H9 (cell line): ENCODE measurements around the gene TUG1. TPM values are rescaled to one million over a fixed set of nuclear protein-coding genes. Genes with fewer than 3 reads are reported as not detected.

Experiments
- DNase-seq: peaks from one replicate; pipeline ENCODE4 v3.0.0-alpha.2; 2017
- H2AFZ ChIP-seq: one replicate; pipeline ENCODE4 v1.6.1; 2013; ENCODE audit warnings: mild to moderate bottlenecking, low read length, control low read depth, moderate library complexity
- H2AK5ac ChIP-seq: 2 replicates; pipeline ENCODE4 v1.6.1; 2013; ENCODE audit warnings: low read length, control low read depth, mixed read lengths; ENCODE audit not compliant: insufficient read length
- H2BK120ac ChIP-seq: one replicate; pipeline ENCODE4 v1.6.1; 2013; ENCODE audit warnings: low read depth, mild to moderate bottlenecking, low read length, control low read depth, inconsistent platforms; ENCODE audit not compliant: poor library complexity, severe bottlenecking
- H2BK12ac ChIP-seq: 2 replicates; pipeline ENCODE4 v1.6.1; 2013; ENCODE audit warnings: low read length, control low read depth, mixed read lengths, low read depth; ENCODE audit not compliant: insufficient read length
- H2BK15ac ChIP-seq: 2 replicates; pipeline ENCODE4 v1.6.1; 2013; ENCODE audit warnings: low read depth, low read length, control low read depth
- H2BK20ac ChIP-seq: one replicate; pipeline ENCODE4 v1.6.1; 2013; ENCODE audit warnings: low read depth, mild to moderate bottlenecking, low read length, control low read depth, inconsistent platforms; ENCODE audit not compliant: poor library complexity, severe bottlenecking
- H2BK5ac ChIP-seq: 2 replicates; pipeline ENCODE4 v1.6.1; 2013; ENCODE audit warnings: low read length, control low read depth, mixed read lengths; ENCODE audit not compliant: insufficient read length
- H3K14ac ChIP-seq: 2 replicates; pipeline ENCODE4 v1.6.1; 2013; ENCODE audit warnings: low read length, control low read depth; ENCODE audit not compliant: insufficient read depth
- H3K18ac ChIP-seq: 2 replicates; pipeline ENCODE4 v1.6.1; 2013; ENCODE audit warnings: low read depth, mild to moderate bottlenecking, mixed read lengths, low read length, control low read depth; ENCODE audit not compliant: insufficient read length
- H3K23ac ChIP-seq: 2 replicates; pipeline ENCODE4 v1.6.1; 2013; ENCODE audit warnings: low read length, control low read depth, mixed read lengths, low read depth; ENCODE audit not compliant: insufficient read length
- H3K23me2 ChIP-seq: 2 replicates; pipeline ENCODE4 v1.6.1; 2013; ENCODE audit warnings: low read depth, mild to moderate bottlenecking, mixed read lengths, low read length, control low read depth; ENCODE audit not compliant: insufficient read length, poor library complexity, severe bottlenecking
- H3K27ac ChIP-seq: 2 replicates; pipeline ENCODE4 v1.5.1; 2013; ENCODE audit warnings: low read length, control low read depth, mixed read lengths, low read depth; ENCODE audit not compliant: insufficient read length
- H3K27me3 ChIP-seq: 2 replicates; pipeline ENCODE4 v1.6.1; 2013; ENCODE audit warnings: low read length, control low read depth, inconsistent platforms; ENCODE audit not compliant: insufficient read depth
- H3K4ac ChIP-seq: 2 replicates; pipeline ENCODE4 v1.6.1; 2013; ENCODE audit warnings: low read depth, mild to moderate bottlenecking, control low read depth, inconsistent platforms, low read length, moderate library complexity
- H3K4me1 ChIP-seq: 2 replicates; pipeline ENCODE4 v1.6.1; 2013; ENCODE audit warnings: low read length, control low read depth, inconsistent platforms; ENCODE audit not compliant: insufficient read depth
- H3K4me2 ChIP-seq: 2 replicates; pipeline ENCODE4 v1.6.1; 2013; ENCODE audit warnings: low read length, control low read depth, mixed read lengths; ENCODE audit not compliant: insufficient read length, insufficient read depth
- H3K56ac ChIP-seq: 2 replicates; pipeline ENCODE4 v1.6.1; 2013; ENCODE audit warnings: low read depth, mild to moderate bottlenecking, mixed read lengths, low read length, control low read depth; ENCODE audit not compliant: insufficient read length
- H3K79me1 ChIP-seq: 2 replicates; pipeline ENCODE4 v1.6.1; 2013; ENCODE audit warnings: low read depth, mild to moderate bottlenecking, moderate library complexity, low read length, control low read depth, inconsistent platforms; ENCODE audit not compliant: insufficient read depth, poor library complexity, severe bottlenecking
- H3K79me2 ChIP-seq: 2 replicates; pipeline ENCODE4 v1.6.1; 2013; ENCODE audit warnings: low read length, control low read depth, inconsistent platforms; ENCODE audit not compliant: insufficient read depth
- H3K9ac ChIP-seq: 2 replicates; pipeline ENCODE4 v1.6.1; 2013; ENCODE audit warnings: low read length, control low read depth, mixed read lengths; ENCODE audit not compliant: insufficient read length; ENCODE audit errors: extremely low read depth
- H3K9me3 ChIP-seq: one replicate; pipeline ENCODE4 v1.6.1; 2013; ENCODE audit warnings: low read depth, low read length, inconsistent platforms; ENCODE audit not compliant: control insufficient read depth
- H3T11ph ChIP-seq: one replicate; pipeline ENCODE4 v1.6.1; 2013; ENCODE audit warnings: mild to moderate bottlenecking, low read length, control low read depth, inconsistent platforms
- H4K20me1 ChIP-seq: one replicate; pipeline ENCODE4 v1.6.1; 2013; ENCODE audit not compliant: control insufficient read depth, insufficient read length, insufficient read depth
- H4K5ac ChIP-seq: 2 replicates; pipeline ENCODE4 v1.6.1; 2013; ENCODE audit warnings: low read depth, mild to moderate bottlenecking, mixed read lengths, low read length, control low read depth; ENCODE audit not compliant: insufficient read length
- H4K8ac ChIP-seq: replicated peaks from 2 replicates; pipeline ENCODE4 v1.6.1; 2013; ENCODE audit warnings: low read length, control low read depth, mixed read lengths, low read depth; ENCODE audit not compliant: insufficient read length
- H4K91ac ChIP-seq: 2 replicates; pipeline ENCODE4 v1.6.1; 2013; ENCODE audit warnings: low read depth, mild to moderate bottlenecking, moderate library complexity, mixed read lengths, low read length, control low read depth; ENCODE audit not compliant: insufficient read length
- H3K27ac Mint-ChIP-seq, 3 experiments: 2 replicates in 2 of 3; 3 replicates in 1 of 3; pipeline ENCODE4 v1.8.0; 2020 to 2021; ENCODE audit warnings: mixed read lengths in 3 of 3, mild to moderate bottlenecking in 1 of 3, moderate library complexity in 1 of 3
- H3K27me3 Mint-ChIP-seq: 2 replicates; pipeline ENCODE4 v1.8.0; 2021; ENCODE audit warnings: low read depth, mild to moderate bottlenecking, moderate library complexity, mixed read lengths
- H3K36me3 Mint-ChIP-seq, 3 experiments: 2 replicates in 2 of 3; 3 replicates in 1 of 3; pipeline ENCODE4 v1.8.0; 2020 to 2021; ENCODE audit warnings: low read depth in 3 of 3, mixed read lengths in 3 of 3; ENCODE audit not compliant: insufficient read depth in 1 of 3
- H3K4me1 Mint-ChIP-seq, 2 experiments: 2 replicates each; pipeline ENCODE4 v1.8.0; 2020; ENCODE audit warnings: mixed read lengths in 2 of 2
- H3K4me3 Mint-ChIP-seq, 2 experiments: 2 replicates in 1 of 2; 3 replicates in 1 of 2; pipeline ENCODE4 v1.8.0; 2020 to 2021; ENCODE audit warnings: mild to moderate bottlenecking in 2 of 2, mixed read lengths in 2 of 2, moderate library complexity in 1 of 2
- H3K9me3 Mint-ChIP-seq, 2 experiments: 2 replicates in 1 of 2; 3 replicates in 1 of 2; pipeline ENCODE4 v1.8.0; 2020; ENCODE audit warnings: mild to moderate bottlenecking in 2 of 2, mixed read lengths in 2 of 2, moderate library complexity in 1 of 2
- whole genome bisulfite sequencing: extraction: QIAGEN DNeasy Blood & Tissue Kit; methylation state at CpG from one replicate; pipeline ENCODE4 v1.1.7; 2013; ENCODE audit warnings: missing lambda C conversion rate, low lambda C conversion rate, mixed read lengths; ENCODE audit not compliant: insufficient read length; ENCODE audit errors: extremely low coverage; 5-methylcytosine and 5-hydroxymethylcytosine counted together
- total RNA-seq: library from RNA; stranded (reverse); gene quantifications from 2 replicates; pipeline ENCODE4 v1.2.1, GENCODE V29; 2021
- TF ChIP-seq, protein P1 (sequence below): fragments of 200-600 bp; sonication (generic); conservative IDR thresholded peaks from 3 replicates; pipeline ENCODE4 v1.8.0; 2021; ENCODE audit warnings: antibody characterized with exemption, mild to moderate bottlenecking

The TUG1 gene
- total RNA-seq, 1 experiment from 2014 or later, result 99.6 TPM

DNA sequence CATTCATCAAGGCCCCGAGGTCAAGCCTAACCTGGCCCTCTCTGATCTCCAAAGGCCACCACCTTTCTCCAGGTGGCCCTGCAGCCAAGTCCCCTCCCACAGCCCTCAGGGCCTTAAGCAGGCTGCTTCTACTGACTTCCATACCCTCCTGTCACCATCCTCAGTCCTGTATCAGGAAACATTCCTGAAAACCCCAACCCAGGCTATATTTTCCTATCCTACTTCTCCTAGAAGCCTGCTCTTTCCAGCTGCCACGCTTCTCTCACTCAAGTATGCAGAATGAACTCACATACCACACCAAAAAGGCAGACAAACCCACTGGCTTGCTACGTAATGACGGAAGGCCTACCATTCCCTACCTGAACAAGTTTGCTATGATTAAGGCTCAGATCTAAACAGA lies 24.1 kb upstream of the TUG1 start:
- no CpG with 5 or more reads among the region's 4 CpGs for WGBS
- H3K36me3 Mint-ChIP-seq, result peaks cover 56 to 84% (median 78%) of the 10 kb centered on the region in 3 experiments

More for the DNA sequence above, 24.1 kb upstream of the TUG1 start:
- H3K23me2 ChIP-seq, result no peaks in the 10 kb centered on the region
- H2BK15ac ChIP-seq, result no peak overlapping the region
- H3K4me1 ChIP-seq, result no peaks in the 10 kb centered on the region
- H3K23ac ChIP-seq, result no peak overlapping the region
- H4K91ac ChIP-seq, result no peak overlapping the region
- H2BK120ac ChIP-seq, result no peak overlapping the region
- no peaks in the 10 kb centered on the region for H3K79me1 ChIP-seq
- no peak overlapping the region for H4K8ac ChIP-seq
- Mint-ChIP-seq H3K9me3 (no peaks in the 10 kb centered on the region), H3K4me1 (no peaks in the 10 kb centered on the region), H3K4me3 (no peak overlapping the region), H3K27me3 (no peaks in the 10 kb centered on the region), H3K27ac (peak overlapping the region in 1 of 3 experiments; percentile 42; a peak in 1 of 7 replicates)
- H3K9ac ChIP-seq, result no peak overlapping the region
- H2AFZ ChIP-seq, result no peak overlapping the region
- H4K5ac ChIP-seq, result no peak overlapping the region
- no peak overlapping the region for H3K4ac ChIP-seq
- H3K14ac ChIP-seq, result no peak overlapping the region
- H3K18ac ChIP-seq, result no peak overlapping the region
- no peak overlapping the region for H3K56ac ChIP-seq
- no peak overlapping the region for H3K27ac ChIP-seq
- H3K4me2 ChIP-seq, result no peak overlapping the region
- no peak overlapping the region for H2AK5ac ChIP-seq
- TF ChIP-seq, protein P1, sequence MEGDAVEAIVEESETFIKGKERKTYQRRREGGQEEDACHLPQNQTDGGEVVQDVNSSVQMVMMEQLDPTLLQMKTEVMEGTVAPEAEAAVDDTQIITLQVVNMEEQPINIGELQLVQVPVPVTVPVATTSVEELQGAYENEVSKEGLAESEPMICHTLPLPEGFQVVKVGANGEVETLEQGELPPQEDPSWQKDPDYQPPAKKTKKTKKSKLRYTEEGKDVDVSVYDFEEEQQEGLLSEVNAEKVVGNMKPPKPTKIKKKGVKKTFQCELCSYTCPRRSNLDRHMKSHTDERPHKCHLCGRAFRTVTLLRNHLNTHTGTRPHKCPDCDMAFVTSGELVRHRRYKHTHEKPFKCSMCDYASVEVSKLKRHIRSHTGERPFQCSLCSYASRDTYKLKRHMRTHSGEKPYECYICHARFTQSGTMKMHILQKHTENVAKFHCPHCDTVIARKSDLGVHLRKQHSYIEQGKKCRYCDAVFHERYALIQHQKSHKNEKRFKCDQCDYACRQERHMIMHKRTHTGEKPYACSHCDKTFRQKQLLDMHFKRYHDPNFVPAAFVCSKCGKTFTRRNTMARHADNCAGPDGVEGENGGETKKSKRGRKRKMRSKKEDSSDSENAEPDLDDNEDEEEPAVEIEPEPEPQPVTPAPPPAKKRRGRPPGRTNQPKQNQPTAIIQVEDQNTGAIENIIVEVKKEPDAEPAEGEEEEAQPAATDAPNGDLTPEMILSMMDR, result no peak
- no peak for DNase-seq
- H4K20me1 ChIP-seq, result no peaks in the 10 kb centered on the region
- no peaks in the 10 kb centered on the region for H3K27me3 ChIP-seq
- no peak overlapping the region for H2BK20ac ChIP-seq
- H3K79me2 ChIP-seq, result no peaks in the 10 kb centered on the region
- H2BK12ac ChIP-seq, result no peak overlapping the region
- no peak overlapping the region for H2BK5ac ChIP-seq
- H3T11ph ChIP-seq, result no peak overlapping the region
- no peaks in the 10 kb centered on the region for H3K9me3 ChIP-seq
